MM.1S (cell line): Measurements from ENCODE around the gene KDM4B.

Experiments used
- DNase-seq: peaks from one replicate; pipeline ENCODE4 v3.0.0-alpha.2; 2015
- H2AFZ ChIP-seq: fragments of 300-600 bp; sonication (generic); 2 replicates; pipeline ENCODE4 v1.6.0; 2016; ENCODE audit warnings: antibody characterized with exemption, low read length
- H3F3A ChIP-seq: fragments of 300-600 bp; sonication (generic); 2 replicates; pipeline ENCODE4 v1.6.1; 2016; ENCODE audit warnings: mild to moderate bottlenecking, antibody characterized with exemption, low read length, moderate library complexity, mixed read lengths; ENCODE audit not compliant: insufficient read depth
- H3K27ac ChIP-seq: fragments of 300-600 bp; sonication (generic); 2 replicates; pipeline ENCODE4 v1.5.1; 2016; ENCODE audit warnings: mild to moderate bottlenecking, low read length
- H3K27me3 ChIP-seq: fragments of 300-600 bp; sonication (generic); replicated peaks from 2 replicates; pipeline ENCODE4 v1.6.0; 2016; ENCODE audit warnings: low read length; ENCODE audit not compliant: insufficient read depth
- H3K36me3 ChIP-seq: fragments of 300-600 bp; sonication (generic); replicated peaks from 2 replicates; pipeline ENCODE4 v1.6.1; 2016; ENCODE audit warnings: mild to moderate bottlenecking, low read length, mixed read lengths; ENCODE audit not compliant: insufficient read depth
- H3K4me1 ChIP-seq: fragments of 300-600 bp; sonication (generic); 2 replicates; pipeline ENCODE4 v1.6.1; 2016; ENCODE audit warnings: low read length, mixed read lengths
- H3K4me2 ChIP-seq: fragments of 300-600 bp; sonication (generic); 2 replicates; pipeline ENCODE4 v1.6.0; 2016; ENCODE audit warnings: low read depth, low read length
- H3K4me3 ChIP-seq: fragments of 300-600 bp; sonication (generic); 2 replicates; pipeline ENCODE4 v1.5.1; 2016; ENCODE audit warnings: low read length, mixed read lengths
- H3K79me2 ChIP-seq: fragments of 300-600 bp; sonication (generic); 2 replicates; pipeline ENCODE4 v1.6.1; 2016; ENCODE audit warnings: mixed run types, low read length, mixed read lengths
- H3K9ac ChIP-seq: fragments of 300-600 bp; sonication (generic); 2 replicates; pipeline ENCODE4 v1.6.1; 2016; ENCODE audit warnings: low read length, mixed read lengths
- H3K9me2 ChIP-seq: fragments of 300-600 bp; sonication (generic); replicated peaks from 2 replicates; pipeline ENCODE4 v1.6.1; 2016; ENCODE audit warnings: mild to moderate bottlenecking, low read length, mixed read lengths; ENCODE audit not compliant: insufficient read depth
- H3K9me3 ChIP-seq: fragments of 300-600 bp; sonication (generic); replicated peaks from 2 replicates; pipeline ENCODE4 v1.6.1; 2016; ENCODE audit warnings: mild to moderate bottlenecking, low read length, mixed read lengths; ENCODE audit not compliant: insufficient read depth
- H4K20me1 ChIP-seq: fragments of 300-600 bp; sonication (generic); 2 replicates; pipeline ENCODE4 v1.6.1; 2016; ENCODE audit warnings: mild to moderate bottlenecking, low read length, moderate library complexity, mixed read lengths; ENCODE audit not compliant: insufficient read depth
- CTCF ChIP-seq: fragments of 300-600 bp; sonication (generic); IDR thresholded peaks from 2 replicates; pipeline ENCODE4 v1.5.1; 2016; ENCODE audit warnings: antibody characterized with exemption, low read length, mixed read lengths
- EZH2 ChIP-seq: fragments of 300-600 bp; sonication (generic); optimal IDR thresholded peaks from 2 replicates; pipeline ENCODE3; 2017; ENCODE audit warnings: low read depth, mild to moderate bottlenecking, antibody characterized with exemption, low read length, mixed read lengths
- EZH2phosphoT487 ChIP-seq: fragments of 300-600 bp; sonication (generic); IDR thresholded peaks from 2 replicates; pipeline ENCODE4 v1.6.1; 2018; ENCODE audit warnings: antibody characterized with exemption, low read length

Gene KDM4B

GRCh38 chr19:5057860-5058259 lies 88.9 kb downstream of the KDM4B start:
- H3K27ac ChIP-seq = no peak overlapping the region
- no peaks in the 10 kb centered on the region for H3K9me2 ChIP-seq
- no peak overlapping the region for H3K9ac ChIP-seq
- no peaks in the 10 kb centered on the region for H4K20me1 ChIP-seq
- no peak overlapping the region for H3K4me2 ChIP-seq
- H2AFZ ChIP-seq = no peak overlapping the region
- H3K4me3 ChIP-seq = no peak overlapping the region
- H3K27me3 ChIP-seq = no peaks in the 10 kb centered on the region
- no peaks in the 10 kb centered on the region for H3K36me3 ChIP-seq
- H3K79me2 ChIP-seq = no peaks in the 10 kb centered on the region
- H3K9me3 ChIP-seq = no peaks in the 10 kb centered on the region
- TF ChIP-seq CTCF (no peak), EZH2 (no peak), EZH2phosphoT487 (no peak)
- DNase-seq = no peak
- H3F3A ChIP-seq = no peaks in the 10 kb centered on the region
- H3K4me1 ChIP-seq = no peaks in the 10 kb centered on the region

GRCh38 chr19:5058521-5059212 lies 89.8 kb downstream of the KDM4B start:
- Histone ChIP-seq H3K27me3 (no peaks in the 10 kb centered on the region), H3K4me3 (no peak overlapping the region), H3K4me1 (no peaks in the 10 kb centered on the region), H4K20me1 (no peaks in the 10 kb centered on the region), H3K9ac (no peak overlapping the region), H3K79me2 (no peaks in the 10 kb centered on the region), H3F3A (no peaks in the 10 kb centered on the region), H3K4me2 (no peak overlapping the region), H2AFZ (no peak overlapping the region), H3K9me3 (no peaks in the 10 kb centered on the region), H3K27ac (no peak overlapping the region), H3K36me3 (no peaks in the 10 kb centered on the region), H3K9me2 (no peaks in the 10 kb centered on the region)
- no peak for TF ChIP-seq CTCF
- no peak for TF ChIP-seq EZH2
- TF ChIP-seq EZH2phosphoT487 = no peak
- no peak for DNase-seq

- H3K9me3 ChIP-seq = no peaks in the 10 kb centered on the region
- H3K4me3 ChIP-seq = no peak overlapping the region
- H2AFZ ChIP-seq = no peak overlapping the region
- H3K9ac ChIP-seq = no peak overlapping the region
- H3K79me2 ChIP-seq = no peaks in the 10 kb centered on the region
- no peaks in the 10 kb centered on the region for H3F3A ChIP-seq
- no peak overlapping the region for H3K4me2 ChIP-seq
- no peaks in the 10 kb centered on the region for H3K4me1 ChIP-seq
- H4K20me1 ChIP-seq = no peaks in the 10 kb centered on the region
- TF ChIP-seq EZH2phosphoT487 (no peak), CTCF (no peak), EZH2 (no peak)
- no peaks in the 10 kb centered on the region for H3K9me2 ChIP-seq
- no peaks in the 10 kb centered on the region for H3K36me3 ChIP-seq
- DNase-seq = no peak
- H3K27ac ChIP-seq = no peak overlapping the region
- H3K27me3 ChIP-seq = no peaks in the 10 kb centered on the region
Observed at GRCh38 chr19:5059213-5059574, 90.3 kb downstream of the KDM4B start.
